GM10847 (cell line): ENCODE measurements around the gene ZBTB8A.
A peak's percentile ranks its signal among the peaks of the same experiment; 100 is the strongest.

Experiments
- POLR2A ChIP-seq: IDR thresholded peaks from 2 replicates; pipeline ENCODE4 v1.6.1; 2011; ENCODE audit not compliant: insufficient read length; ENCODE audit errors: extremely low read depth

Gene ZBTB8A

DNA sequence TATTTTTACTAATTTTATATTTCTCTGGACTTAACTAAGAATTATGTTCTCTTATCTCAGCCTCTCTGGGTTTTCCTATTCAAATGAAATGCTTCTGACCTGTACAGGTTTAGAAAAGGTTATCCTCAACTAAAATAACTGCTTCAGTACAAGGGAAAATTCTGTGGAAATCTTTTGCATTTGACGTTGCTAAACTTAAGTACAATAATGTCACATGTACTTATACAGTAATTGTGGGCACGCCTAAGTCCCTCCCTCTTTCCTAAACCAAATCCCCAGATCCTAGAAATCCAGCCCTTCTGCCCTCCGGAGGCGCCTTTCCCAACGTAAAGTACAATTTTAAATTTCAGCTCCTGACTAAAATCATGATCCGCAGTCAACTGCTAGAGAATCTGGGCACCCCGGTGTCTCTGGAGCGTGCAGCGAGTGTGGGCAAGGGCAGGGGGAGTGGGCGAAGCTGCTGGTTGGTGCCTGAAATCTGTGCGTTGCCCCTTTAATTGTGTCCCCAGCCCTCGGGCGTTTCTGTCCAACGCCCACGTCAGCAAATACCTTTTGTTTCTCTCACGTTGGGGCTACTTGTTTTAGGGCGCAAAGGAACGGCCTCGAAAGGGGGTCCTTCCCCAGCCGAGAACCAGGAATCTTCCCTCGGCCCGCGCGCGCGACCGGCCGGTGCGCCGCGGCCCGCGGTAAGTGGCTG, at the start of gene ZBTB8A:
TSS of gene ZBTB8A (plus strand) at position 541 of the 697 bp plus-strand sequence. CDS start 53,505 bp downstream, outside the sequence.
- no peak for TF ChIP-seq POLR2A

DNA sequence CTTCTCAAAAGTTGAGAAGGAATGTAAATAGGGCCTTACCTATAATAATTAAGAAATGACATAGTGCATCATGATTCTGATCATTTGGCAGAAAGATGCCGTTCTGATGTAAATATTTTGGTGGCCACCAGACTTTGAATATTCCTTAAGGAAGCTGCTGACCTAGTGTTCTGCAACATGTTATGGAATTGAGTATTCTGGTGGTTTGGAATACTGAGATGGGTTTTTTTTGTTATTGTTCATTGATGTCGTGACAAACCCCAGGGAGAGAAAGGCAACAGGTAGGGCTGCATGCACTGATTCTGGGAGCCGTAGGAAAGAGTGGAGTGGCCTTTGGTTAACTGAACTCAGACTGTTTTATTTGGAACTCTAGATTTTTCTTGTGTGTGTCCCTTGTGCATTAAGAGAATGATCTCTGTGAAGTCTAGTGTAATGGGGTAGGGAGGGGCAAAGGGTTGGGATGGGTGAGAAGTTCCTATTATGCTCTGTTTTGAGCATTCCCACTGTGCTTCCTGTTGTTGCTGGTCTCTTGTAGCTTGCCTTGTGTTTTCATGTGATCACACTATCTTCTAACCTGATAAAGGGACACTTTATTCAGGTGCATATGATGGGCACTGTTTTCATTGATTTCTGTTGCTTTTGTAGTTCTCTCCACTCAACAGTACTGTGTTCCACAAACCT, 49.3 kb upstream of the ZBTB8A start:
- no peak for TF ChIP-seq POLR2A

GRCh38 chr1:32491386-32491785, 47.8 kb upstream of the ZBTB8A start:
- TF ChIP-seq POLR2A = no peak

DNA sequence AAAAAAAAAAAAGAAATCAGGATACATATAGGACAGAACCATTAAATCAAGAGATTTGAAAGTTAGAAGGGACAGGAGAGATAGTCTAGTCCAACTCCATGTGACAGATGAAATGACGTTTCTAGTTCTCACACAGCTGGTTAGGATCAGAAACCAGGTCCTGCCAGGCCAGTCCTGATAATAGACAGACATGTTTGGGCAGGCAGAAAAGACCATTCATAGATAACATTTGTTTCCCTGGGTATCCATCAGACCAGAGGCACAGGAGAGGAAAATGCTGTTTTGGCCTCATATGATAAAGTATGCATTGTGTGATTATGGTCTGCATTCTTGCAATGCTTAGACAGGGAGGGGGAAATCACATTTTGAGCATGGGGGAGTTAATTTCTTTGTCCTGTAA, 45.0 kb upstream of the ZBTB8A start:
- no peak for TF ChIP-seq POLR2A

GRCh38 chr1:32494711-32495337, 44.4 kb upstream of the ZBTB8A start:
- no peak for TF ChIP-seq POLR2A

- no peak for TF ChIP-seq POLR2A
Measured at GRCh38 chr1:32496127-32496526, 43.1 kb upstream of the ZBTB8A start.

DNA sequence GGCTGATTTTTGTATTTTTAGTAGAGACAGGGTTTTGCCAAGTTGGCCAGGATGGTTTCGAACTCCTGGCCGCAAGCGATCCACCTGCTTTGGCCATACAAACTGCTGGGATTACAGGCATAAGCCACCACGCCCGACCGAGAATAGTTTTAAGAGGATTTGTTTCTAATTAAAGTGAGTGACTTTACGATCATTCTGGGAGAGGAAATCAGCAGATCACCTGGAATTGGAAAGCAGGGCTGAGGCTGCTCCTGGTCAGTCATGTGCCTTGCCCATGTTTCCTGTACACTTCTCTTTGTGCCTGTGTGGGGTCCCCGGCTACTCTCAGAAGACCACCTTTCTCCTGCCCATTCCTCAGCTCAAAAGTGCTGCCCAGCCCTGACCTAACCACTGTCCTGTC, 40.5 kb upstream of the ZBTB8A start:
- TF ChIP-seq POLR2A = no peak

- peak; percentile 10 for TF ChIP-seq POLR2A
Measured at GRCh38 chr1:32500387-32501209, 38.6 kb upstream of the ZBTB8A start.

DNA sequence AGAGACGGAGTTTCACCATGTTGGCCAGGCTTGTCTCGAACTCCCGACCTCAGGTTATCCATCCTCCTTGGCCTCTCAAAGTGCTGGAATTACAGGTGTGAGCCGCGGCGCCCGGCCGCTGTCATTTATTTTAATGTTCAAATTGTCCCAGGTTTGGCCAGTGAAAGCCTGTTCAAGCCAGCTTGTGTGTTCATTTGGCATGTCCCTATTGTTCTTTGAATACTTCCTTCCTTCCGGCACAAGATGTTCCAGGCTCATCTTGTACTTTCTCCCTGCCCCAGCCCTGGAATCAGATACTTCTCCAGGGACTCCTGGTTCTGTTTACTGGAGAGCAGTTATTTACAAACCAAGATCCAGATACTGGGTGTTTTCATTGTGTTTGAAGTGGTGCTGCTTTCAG, 37.4 kb upstream of the ZBTB8A start:
- TF ChIP-seq POLR2A = no peak

- no peak for TF ChIP-seq POLR2A
Measured at GRCh38 chr1:32503153-32503552, 36.1 kb upstream of the ZBTB8A start.

GRCh38 chr1:32507021-32507420, 32.2 kb upstream of the ZBTB8A start:
- TF ChIP-seq POLR2A = no peak

GRCh38 chr1:32508761-32509160, 30.5 kb upstream of the ZBTB8A start:
- TF ChIP-seq POLR2A = no peak

GRCh38 chr1:32509939-32510338, 29.3 kb upstream of the ZBTB8A start:
- TF ChIP-seq POLR2A = no peak

- TF ChIP-seq POLR2A = no peak
Measured at GRCh38 chr1:32516402-32516801, 22.8 kb upstream of the ZBTB8A start.

DNA sequence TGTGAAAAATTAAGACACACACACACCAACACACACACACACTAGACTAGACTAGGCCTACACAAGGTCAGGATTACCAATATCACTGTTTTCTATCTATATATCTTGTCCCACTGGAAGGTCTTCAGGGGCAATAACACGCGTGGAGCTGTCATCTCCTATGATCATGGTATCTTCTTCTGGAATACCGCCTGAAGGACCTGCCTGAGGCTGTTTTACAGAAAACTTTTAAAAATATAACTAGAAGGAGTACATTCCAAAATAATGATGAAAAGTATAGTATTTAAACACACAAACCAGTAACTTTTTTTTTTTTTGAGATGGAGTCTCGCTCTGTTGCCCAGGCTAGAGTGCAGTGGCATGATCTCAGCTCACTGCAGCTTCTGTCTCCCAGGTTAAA, 20.3 kb upstream of the ZBTB8A start:
- no peak for TF ChIP-seq POLR2A
